Umbilical cord (tissue), 2 donors: Measurements from ENCODE around the gene DNAJC21. TPM values are rescaled to one million over a fixed set of nuclear protein-coding genes. Genes with fewer than 3 reads are reported as not detected.

Source experiments
- DNase-seq: peaks from one replicate; pipeline ENCODE4 v3.0.0-alpha.2; 2015; ENCODE audit warnings: low spot score
- total RNA-seq: library from RNA; depleted of rRNA; stranded (reverse); fragments of >200 nt; gene quantifications from one replicate; pipeline ENCODE4 v1.2.3, GENCODE V29; 2014; ENCODE audit warnings: low replicate concordance; ENCODE audit not compliant: insufficient read depth

DNAJC21 gene
- total RNA-seq, 1 donor from 2014 or later = 72.9 TPM

DNA sequence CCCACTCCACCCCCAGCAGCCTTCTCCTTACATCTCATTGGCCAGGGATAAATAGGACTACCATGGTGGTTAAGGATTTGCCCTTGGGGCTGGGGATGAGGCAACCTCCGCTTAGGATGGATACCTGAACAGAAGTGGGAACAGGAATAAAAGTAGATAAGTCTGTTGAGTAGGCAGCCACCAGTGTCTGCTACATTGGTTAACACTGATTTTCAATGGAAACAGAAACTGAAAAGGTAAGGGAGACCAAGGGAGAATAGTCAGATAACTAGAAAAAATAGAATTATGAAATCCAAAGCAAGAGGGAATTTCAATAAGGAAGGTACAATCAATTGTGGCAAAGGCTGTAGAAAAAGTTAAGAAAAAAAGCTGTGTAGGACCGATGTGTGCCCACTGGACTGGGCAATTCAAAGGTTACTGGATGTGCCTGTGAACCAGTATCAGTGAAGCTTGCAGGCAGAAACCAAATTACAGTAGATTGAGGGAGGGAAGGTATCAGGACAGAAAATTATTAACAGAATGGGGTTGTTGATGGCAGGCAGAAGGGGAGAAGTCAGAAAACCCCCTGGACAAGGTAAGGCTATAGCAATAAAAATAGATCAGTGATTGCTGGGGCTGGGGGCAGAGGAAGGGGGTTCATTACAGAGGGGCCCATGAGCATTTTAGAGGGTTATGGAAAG lies 48.7 kb downstream of the DNAJC21 start:
- no peak for DNase-seq

- no peak for DNase-seq
Measured at GRCh38 chr5:34978681-34979080, 49.3 kb downstream of the DNAJC21 start.

DNA sequence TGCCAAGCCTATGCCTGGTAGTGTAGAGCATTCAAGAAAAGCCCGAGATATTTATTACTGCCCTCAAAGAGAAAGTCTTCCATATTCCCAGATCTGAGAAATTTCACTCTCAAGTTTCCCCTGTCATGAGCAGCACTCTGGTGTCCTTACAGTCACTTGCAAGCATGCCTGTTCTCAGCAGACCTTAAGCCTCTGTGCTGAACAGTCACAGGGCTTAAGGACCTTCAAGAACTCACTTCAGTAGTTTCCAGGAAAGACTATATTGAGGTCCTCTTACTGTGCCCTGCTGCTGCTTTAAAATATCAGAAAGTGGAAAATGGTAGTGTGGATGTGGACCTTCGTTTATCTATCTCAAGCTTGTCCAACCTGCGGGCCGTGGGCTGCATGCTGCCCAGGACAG lies 53.5 kb downstream of the DNAJC21 start:
- no peak for DNase-seq

GRCh38 chr5:34986965-34987364 lies 57.6 kb downstream of the DNAJC21 start:
- DNase-seq = no peak

GRCh38 chr5:34991486-34992238 lies 62.3 kb downstream of the DNAJC21 start:
- no peak for DNase-seq

- DNase-seq = no peak
Measured at GRCh38 chr5:34993951-34994350, 64.6 kb downstream of the DNAJC21 start.

- DNase-seq = no peak
Measured at GRCh38 chr5:34996261-34996660, 66.9 kb downstream of the DNAJC21 start.

GRCh38 chr5:34998058-34998789 lies 68.9 kb downstream of the DNAJC21 start:
- no peak for DNase-seq

DNA sequence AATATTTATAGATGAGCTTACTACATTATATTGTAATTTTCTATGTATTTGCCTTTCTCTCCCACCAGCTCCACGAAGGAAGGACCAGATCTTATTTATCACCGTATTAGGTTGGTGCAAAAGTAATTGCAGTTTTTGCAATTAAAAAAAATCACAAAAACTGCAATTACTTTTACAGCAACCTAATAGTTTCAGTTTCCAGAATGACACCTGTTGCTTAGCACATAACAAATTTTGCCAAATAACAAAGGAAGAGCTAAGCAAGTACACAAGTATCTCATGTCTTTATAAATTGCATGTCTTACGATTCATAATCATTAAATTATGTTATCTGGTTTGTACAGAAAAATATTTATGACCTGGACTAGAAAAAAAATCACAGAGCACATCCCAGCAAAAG lies 72.5 kb downstream of the DNAJC21 start:
- no peak for DNase-seq

- no peak for DNase-seq
Measured at GRCh38 chr5:35002459-35002858, 73.1 kb downstream of the DNAJC21 start.

- DNase-seq = peak; percentile 59
Measured at GRCh38 chr5:35003018-35003957, 73.9 kb downstream of the DNAJC21 start.

- no peak for DNase-seq
Measured at GRCh38 chr5:35004200-35004599, 74.8 kb downstream of the DNAJC21 start.

- DNase-seq = no peak
Measured at GRCh38 chr5:35004771-35005170, 75.4 kb downstream of the DNAJC21 start.

Other genes starting within 250 kb of the DNAJC21 start
- 0.72 TPM for gene TTC23L, start 90.4 kb upstream of the DNAJC21 start, total RNA-seq
- gene RAD1, start 14.1 kb upstream of the DNAJC21 start, total RNA-seq = 77.3 TPM
- 38.8 TPM for gene BRIX1, start 13.8 kb upstream of the DNAJC21 start, total RNA-seq
- gene AGXT2, start 118.4 kb downstream of the DNAJC21 start, total RNA-seq = 2.2 TPM